KMS-11 (cell line): ENCODE measurements around the gene TSPAN16.
"Not testable (repeated sequence)": the region's sequence is repeated elsewhere in the genome, so short reads cannot be mapped to it uniquely, and the experiment has no call there.

ENCODE experiments used
- H2AFZ ChIP-seq: fragments of 200-600 bp; sonication (generic); 2 replicates; pipeline ENCODE4 v1.6.1; 2016; ENCODE audit warnings: antibody characterized with exemption, mixed run types, low read depth
- H3K27ac ChIP-seq: fragments of 200-600 bp; sonication (generic); 2 replicates; pipeline ENCODE4 v1.6.1; 2016; ENCODE audit warnings: mild to moderate bottlenecking, mixed run types
- H3K27me3 ChIP-seq: fragments of 200-600 bp; sonication (generic); 2 replicates; pipeline ENCODE4 v1.6.1; 2017; ENCODE audit warnings: mild to moderate bottlenecking, low read depth, mixed run types, moderate library complexity; ENCODE audit not compliant: insufficient read depth
- H3K36me3 ChIP-seq: fragments of 200-600 bp; sonication (generic); 2 replicates; pipeline ENCODE4 v1.6.1; 2017; ENCODE audit warnings: mild to moderate bottlenecking, mixed run types; ENCODE audit not compliant: insufficient read depth
- H3K4me1 ChIP-seq: fragments of 200-600 bp; sonication (generic); 2 replicates; pipeline ENCODE4 v1.6.1; 2016; ENCODE audit warnings: mild to moderate bottlenecking, low read depth, mixed run types; ENCODE audit not compliant: poor library complexity, severe bottlenecking
- H3K4me2 ChIP-seq: fragments of 200-600 bp; sonication (generic); 2 replicates; pipeline ENCODE4 v1.7.0; 2016; ENCODE audit warnings: mild to moderate bottlenecking, mixed run types
- H3K4me3 ChIP-seq: fragments of 200-600 bp; sonication (generic); IDR thresholded peaks from 2 replicates; pipeline ENCODE4 v1.6.1; 2017; ENCODE audit warnings: low read depth, low read length, mixed read lengths; ENCODE audit not compliant: insufficient read depth
- H3K79me2 ChIP-seq: fragments of 200-600 bp; sonication (generic); 2 replicates; pipeline ENCODE4 v1.6.1; 2016; ENCODE audit warnings: low read depth, mixed run types; ENCODE audit not compliant: insufficient read depth
- H3K9ac ChIP-seq: fragments of 200-600 bp; sonication (generic); 2 replicates; pipeline ENCODE4 v1.6.1; 2016; ENCODE audit warnings: mild to moderate bottlenecking, mixed run types
- H4K20me1 ChIP-seq: fragments of 200-600 bp; sonication (generic); 2 replicates; pipeline ENCODE4 v1.6.1; 2016; ENCODE audit warnings: mild to moderate bottlenecking, mixed run types; ENCODE audit not compliant: insufficient read depth
- TF ChIP-seq, protein P1 (sequence below): fragments of 200-600 bp; sonication (generic); conservative IDR thresholded peaks from 2 replicates; pipeline ENCODE4 v1.6.1; 2017; ENCODE audit warnings: low read depth, mild to moderate bottlenecking, antibody characterized with exemption, low read length, moderate library complexity, mixed read lengths

TSPAN16 gene

DNA sequence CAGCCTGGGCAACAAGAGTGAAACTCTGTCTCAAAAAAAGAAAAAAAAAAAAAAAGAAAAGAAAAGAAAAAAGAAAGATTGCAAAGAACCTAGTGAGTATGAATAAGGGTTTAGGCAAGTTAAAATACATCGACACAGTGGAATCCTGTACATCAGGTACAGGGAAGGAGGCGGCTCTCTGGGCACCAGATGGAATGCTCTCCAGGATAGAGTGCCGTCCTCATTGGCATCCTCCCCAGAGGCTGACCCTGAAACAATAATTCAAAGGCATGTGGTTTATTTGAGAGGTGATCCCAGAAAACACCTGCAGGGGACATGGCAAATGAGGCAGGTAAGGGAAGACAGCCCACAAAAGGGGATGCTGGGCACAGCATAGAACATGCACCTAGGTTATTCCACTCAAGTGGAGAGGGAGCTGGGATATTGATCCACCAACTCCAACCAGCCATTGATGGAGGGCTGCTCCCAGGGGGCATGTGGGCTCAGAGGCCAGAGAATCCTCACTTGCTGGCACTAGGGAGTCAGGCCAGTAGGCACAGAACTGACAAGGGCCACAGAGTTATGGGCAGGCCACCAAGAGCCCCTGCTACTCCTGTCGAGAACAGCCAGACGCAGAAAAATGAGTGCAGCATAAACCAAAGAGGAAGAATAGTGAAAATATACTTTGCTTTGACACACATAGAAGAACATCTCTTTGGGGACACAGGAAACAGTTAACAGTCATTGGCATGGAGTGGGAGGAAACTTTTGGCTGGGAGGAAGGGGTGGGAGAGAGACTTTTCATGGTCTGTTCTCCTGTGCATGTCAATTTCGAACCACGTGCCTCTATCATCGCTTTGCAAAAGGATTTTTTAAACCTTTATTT is 4.2 kb downstream of the TSPAN16 start:
- Histone ChIP-seq H3K79me2 (no peaks in the 10 kb centered on the region), H3K27ac (no peak overlapping the region), H3K36me3 (no peaks in the 10 kb centered on the region), H3K9ac (no peak overlapping the region), H3K27me3 (peaks cover 2% of the 10 kb centered on the region; the same call in 1 of the 2 replicates), H4K20me1 (no peaks in the 10 kb centered on the region), H3K4me2 (no peak overlapping the region), H3K4me3 (no peak overlapping the region), H3K4me1 (no peaks in the 10 kb centered on the region), H2AFZ (no peak overlapping the region)
- TF ChIP-seq, protein P1, sequence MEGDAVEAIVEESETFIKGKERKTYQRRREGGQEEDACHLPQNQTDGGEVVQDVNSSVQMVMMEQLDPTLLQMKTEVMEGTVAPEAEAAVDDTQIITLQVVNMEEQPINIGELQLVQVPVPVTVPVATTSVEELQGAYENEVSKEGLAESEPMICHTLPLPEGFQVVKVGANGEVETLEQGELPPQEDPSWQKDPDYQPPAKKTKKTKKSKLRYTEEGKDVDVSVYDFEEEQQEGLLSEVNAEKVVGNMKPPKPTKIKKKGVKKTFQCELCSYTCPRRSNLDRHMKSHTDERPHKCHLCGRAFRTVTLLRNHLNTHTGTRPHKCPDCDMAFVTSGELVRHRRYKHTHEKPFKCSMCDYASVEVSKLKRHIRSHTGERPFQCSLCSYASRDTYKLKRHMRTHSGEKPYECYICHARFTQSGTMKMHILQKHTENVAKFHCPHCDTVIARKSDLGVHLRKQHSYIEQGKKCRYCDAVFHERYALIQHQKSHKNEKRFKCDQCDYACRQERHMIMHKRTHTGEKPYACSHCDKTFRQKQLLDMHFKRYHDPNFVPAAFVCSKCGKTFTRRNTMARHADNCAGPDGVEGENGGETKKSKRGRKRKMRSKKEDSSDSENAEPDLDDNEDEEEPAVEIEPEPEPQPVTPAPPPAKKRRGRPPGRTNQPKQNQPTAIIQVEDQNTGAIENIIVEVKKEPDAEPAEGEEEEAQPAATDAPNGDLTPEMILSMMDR = no peak

DNA sequence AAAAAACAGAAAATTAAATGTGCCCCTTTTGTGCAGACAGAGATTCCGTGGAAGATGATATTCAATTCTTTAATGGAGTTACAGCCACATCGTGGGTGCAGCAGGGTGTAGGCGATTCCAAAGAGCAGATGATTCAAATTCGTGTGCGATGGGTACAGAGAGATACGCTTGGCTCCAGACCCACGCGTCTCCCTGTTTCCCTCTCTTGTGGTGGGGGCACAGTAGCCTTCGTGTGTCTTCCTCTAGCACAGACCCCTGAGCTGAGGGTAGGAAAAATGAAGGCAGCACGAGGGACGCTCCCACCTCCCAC is 4.8 kb downstream of the TSPAN16 start:
- TF ChIP-seq, protein P1 = no peak
- no peaks in the 10 kb centered on the region for H3K79me2 ChIP-seq
- H3K27ac ChIP-seq = no peak overlapping the region
- H2AFZ ChIP-seq = no peak overlapping the region
- H3K4me2 ChIP-seq = no peak overlapping the region
- H3K9ac ChIP-seq = no peak overlapping the region
- no peaks in the 10 kb centered on the region for H3K36me3 ChIP-seq
- H3K27me3 ChIP-seq = peaks cover 2% of the 10 kb centered on the region; the same call in 1 of the 2 replicates
- no peaks in the 10 kb centered on the region for H3K4me1 ChIP-seq
- no peaks in the 10 kb centered on the region for H4K20me1 ChIP-seq
- no peak overlapping the region for H3K4me3 ChIP-seq

DNA sequence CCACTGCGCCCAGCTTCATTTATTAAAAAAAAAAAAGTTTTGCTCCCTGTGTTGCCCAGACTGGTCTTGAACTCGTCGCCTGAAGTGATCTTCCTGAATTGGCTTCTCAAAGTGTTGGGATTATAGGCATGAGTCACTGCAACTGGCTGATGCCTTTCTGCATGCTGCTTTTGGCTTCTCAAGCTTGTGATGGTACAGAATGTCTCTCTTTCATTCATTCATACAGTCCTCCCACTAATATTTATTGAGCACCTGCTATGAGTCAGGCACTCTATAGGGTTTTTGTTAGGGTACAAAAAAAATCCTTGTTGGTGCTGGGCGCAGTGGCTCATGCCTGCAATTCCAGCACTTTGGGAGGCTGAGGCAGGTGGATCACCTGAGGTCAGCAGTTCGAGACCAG is 9.0 kb downstream of the TSPAN16 start:
- no peak overlapping the region for H2AFZ ChIP-seq
- no peaks in the 10 kb centered on the region for H3K4me1 ChIP-seq
- no peak overlapping the region for H3K4me3 ChIP-seq
- no peak overlapping the region for H3K27ac ChIP-seq
- TF ChIP-seq, protein P1 = no peak
- no peak overlapping the region for H3K4me2 ChIP-seq
- H3K36me3 ChIP-seq = no peaks in the 10 kb centered on the region
- no peaks in the 10 kb centered on the region for H3K79me2 ChIP-seq
- no peaks in the 10 kb centered on the region for H4K20me1 ChIP-seq
- H3K27me3 ChIP-seq = peaks cover 3% of the 10 kb centered on the region; the same call in 1 of the 2 replicates
- H3K9ac ChIP-seq = no peak overlapping the region

DNA sequence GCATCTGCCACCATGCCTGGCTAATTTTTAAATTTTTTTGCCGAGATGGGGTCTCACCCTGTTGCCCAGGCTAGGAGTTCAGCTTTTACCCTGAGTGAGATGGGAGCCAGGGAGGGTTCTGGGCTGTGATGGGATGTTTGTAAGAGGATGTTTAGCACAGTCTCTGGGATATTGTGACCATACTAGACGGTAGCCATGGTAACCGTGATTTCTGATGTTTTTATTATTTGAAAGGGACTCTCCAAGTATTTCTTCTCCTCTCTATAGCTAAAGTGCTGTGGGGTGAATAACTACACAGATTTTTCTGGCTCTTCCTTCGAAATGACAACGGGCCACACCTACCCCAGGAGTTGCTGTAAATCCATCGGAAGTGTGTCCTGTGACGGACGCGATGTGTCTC is 10.4 kb downstream of the TSPAN16 start:
- Histone ChIP-seq H3K27me3 (peaks cover 3% of the 10 kb centered on the region; the same call in 1 of the 2 replicates), H3K4me1 (no peaks in the 10 kb centered on the region), H3K27ac (no peak overlapping the region), H2AFZ (no peak overlapping the region), H3K79me2 (no peaks in the 10 kb centered on the region), H3K4me2 (no peak overlapping the region), H3K36me3 (no peaks in the 10 kb centered on the region), H4K20me1 (no peaks in the 10 kb centered on the region), H3K9ac (no peak overlapping the region), H3K4me3 (no peak overlapping the region)
- TF ChIP-seq, protein P1 = no peak

DNA sequence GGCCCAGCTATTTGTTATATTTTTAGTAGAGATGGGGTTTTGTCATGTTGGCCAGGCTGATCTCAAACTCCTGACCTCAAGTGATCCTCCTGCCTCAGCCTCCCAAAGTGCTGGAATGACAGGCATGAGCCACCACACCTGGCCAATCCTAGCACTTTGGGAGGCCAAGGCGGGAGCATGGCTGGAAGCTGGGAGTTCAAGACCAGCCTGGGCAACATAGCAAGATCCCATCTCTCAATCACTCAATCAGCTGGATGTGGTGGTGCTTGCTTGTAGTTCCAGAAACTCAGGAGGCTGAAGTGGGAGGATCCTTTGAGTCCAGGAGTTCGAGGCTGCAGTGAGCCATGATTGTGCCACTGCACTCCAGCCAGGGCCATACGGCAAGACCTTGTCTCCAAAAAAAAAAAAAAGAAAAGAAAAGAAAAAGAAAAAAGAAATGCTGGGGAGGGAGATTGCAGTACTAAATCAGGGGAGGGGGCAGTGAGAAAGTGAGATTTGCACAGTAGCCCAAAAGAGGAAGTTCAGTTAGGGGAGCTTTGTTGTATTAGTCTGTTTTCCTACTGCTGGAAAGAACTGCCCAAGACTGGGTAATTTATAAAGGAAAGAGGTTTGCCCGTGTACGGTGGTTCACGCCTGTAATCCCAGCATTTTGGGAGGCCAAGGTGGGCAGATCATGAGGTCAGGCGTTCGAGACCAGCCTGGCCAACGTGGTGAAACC is 24.5 kb downstream of the TSPAN16 start:
- H4K20me1 ChIP-seq, H3K36me3 ChIP-seq, H3K9ac ChIP-seq, H3K4me2 ChIP-seq, H3K79me2 ChIP-seq, H3K27ac ChIP-seq, H2AFZ ChIP-seq, H3K27me3 ChIP-seq, H3K4me3 ChIP-seq: not testable (repeated sequence)
- H3K4me1 ChIP-seq = peaks cover 58% of the 10 kb centered on the region
